ENCODE results near the gene RYR1. TPM values are rescaled to one million over a fixed set of nuclear protein-coding genes. Genes with fewer than 3 reads are reported as not detected.

RYR1 gene
- total and polyA plus RNA-seq, 10 of the 15 experiments (the other 5 are each of a cell fraction or from before 2014, with no cell fraction given): under 0.01 to 0.32 (median 0.07) TPM; not detected in 1

- TF ChIP-seq RAD21 (IDR thresholded peaks at IDR 0.05; ENCODE audit: insufficient read depth, low read depth, low read length) (peak; percentile 91), MEF2B (IDR thresholded peaks at IDR 0.05; ENCODE audit: partially characterized antibody, poor library complexity, severe bottlenecking) (peak; percentile 10), NRF1 (conservative IDR thresholded peaks at IDR 0.05; ENCODE audit: low read depth, low read length) (no peak), SMC3 (IDR thresholded peaks at IDR 0.05; ENCODE audit: borderline replicate concordance, low read length) (peak; percentile 85), ZNF687 (IDR thresholded peaks at IDR 0.05) (no peak), E2F8 (IDR thresholded peaks at IDR 0.05; ENCODE audit: low read depth, partially characterized antibody) (no peak), BRCA1 (IDR thresholded peaks at IDR 0.05; ENCODE audit: low read depth, low read length) (no peak), USF2 (IDR thresholded peaks at IDR 0.05; ENCODE audit: borderline replicate concordance, low read depth, low read length) (peak; percentile 32; the same call in 1 of the 2 replicates), RAD51 (IDR thresholded peaks at IDR 0.05) (peak; percentile 68), STAT3 (IDR thresholded peaks at IDR 0.05; ENCODE audit: low read depth, low read length) (no peak), SP1 (IDR thresholded peaks at IDR 0.05; ENCODE audit: low read depth, low read length) (no peak)
Observed at GRCh38 chr19:38544569-38545315, 111.3 kb downstream of the RYR1 start (continued).
